Pulmonary artery endothelial cell (primary cell): ENCODE measurements around the gene ZNF672. TPM values are rescaled to one million over a fixed set of nuclear protein-coding genes. Genes with fewer than 3 reads are reported as not detected.
"Not testable (repeated sequence)": the region's sequence is repeated elsewhere in the genome, so short reads cannot be mapped to it uniquely, and the experiment has no call there.

Experiments
- DNase-seq: peaks from one replicate; pipeline ENCODE4 v3.0.0-alpha.2; 2011; ENCODE audit warnings: low read depth, low spot score
- total RNA-seq: library from RNA; depleted of rRNA; stranded (reverse); fragments of >200 nt; gene quantifications from 2 replicates; pipeline ENCODE4 v1.2.3, GENCODE V29; 2014

The ZNF672 gene
- total RNA-seq, 1 donor from 2014 or later: 21.7 TPM

DNA sequence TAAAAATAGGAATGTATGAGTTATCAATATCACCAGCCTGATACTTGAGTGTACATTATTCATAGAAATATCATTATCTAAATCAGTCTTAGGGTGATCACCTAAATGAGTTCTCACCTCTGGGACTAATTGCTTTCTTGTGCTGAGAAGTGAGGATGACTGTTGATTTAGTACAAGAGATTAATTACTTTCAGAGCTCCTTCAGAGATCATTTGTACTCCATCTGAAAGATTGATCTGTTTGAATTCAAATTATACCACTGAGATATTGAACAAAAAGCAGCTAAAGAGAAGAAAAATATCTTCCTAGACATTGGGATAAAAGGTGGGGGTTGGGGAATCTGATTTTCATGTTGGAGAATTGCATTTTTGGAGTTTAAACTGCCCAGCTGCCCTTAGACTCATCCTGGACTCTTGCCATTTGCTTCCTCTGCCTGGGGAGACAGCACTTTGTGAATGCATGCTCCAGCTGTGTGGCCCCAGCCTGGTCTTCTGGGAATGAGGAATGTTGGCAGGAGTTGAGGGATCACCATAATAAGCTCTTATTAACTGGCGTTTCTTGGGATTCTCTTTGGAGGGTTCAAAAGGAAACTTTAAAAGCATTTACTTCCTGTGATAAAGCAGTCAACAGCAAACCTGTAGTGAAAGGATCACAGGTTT lies 48.3 kb downstream of the ZNF672 start:
- DNase-seq: no peak

DNA sequence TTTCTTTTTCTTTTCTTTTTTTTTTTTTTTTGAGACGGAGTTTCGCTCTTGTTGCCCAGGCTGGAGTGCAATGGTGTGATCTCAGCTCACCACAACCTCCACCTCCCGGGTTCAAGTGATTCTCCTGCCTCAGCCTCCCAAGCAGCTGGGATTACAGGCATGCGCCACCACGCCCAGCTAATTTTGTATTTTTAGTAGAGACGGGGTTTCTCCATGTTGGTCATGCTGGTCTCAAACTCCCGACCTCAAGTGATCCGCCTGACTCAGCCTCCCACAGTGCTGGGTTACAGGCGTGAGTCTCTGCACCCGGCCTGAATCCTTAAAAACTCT lies 51.9 kb downstream of the ZNF672 start:
- not testable (repeated sequence) for DNase-seq

DNA sequence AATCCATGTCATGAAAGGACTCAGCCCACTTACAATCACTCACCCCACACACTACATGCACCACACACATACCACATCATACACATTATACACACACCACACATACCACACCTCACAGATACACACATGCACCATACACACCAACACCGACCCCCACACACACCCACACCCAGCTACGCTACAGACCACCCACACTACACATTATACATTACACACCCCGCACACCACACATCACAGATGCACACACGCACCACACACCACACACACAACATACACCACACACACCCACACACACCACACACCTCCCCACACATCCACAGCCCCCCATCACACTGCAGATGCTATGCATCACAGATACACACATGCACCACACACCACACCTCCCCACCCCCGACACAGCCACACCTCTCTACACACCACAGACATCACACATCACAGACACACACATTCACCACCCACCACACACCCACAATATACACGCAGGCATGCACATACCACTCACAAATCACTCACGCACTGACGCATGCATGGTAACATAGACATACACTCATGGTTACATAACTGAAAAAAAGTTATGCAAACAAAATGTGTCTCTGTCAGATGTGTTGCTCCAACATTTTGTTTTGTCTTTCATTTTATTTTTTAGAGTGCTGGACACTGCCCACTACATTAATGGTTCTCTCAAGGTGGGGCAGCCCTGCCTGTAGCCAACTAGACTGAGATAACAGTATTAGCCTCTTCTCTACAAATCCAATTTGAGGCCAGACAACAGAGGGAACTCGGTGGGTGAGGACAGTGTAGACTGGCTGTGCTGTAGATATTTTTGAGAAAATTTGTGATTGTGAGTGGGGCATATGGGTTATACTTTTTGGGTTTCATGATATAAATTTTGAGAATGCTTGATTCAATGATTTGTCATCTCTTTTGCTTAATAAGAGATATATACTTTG lies 52.8 kb downstream of the ZNF672 start:
- no peak for DNase-seq

DNA sequence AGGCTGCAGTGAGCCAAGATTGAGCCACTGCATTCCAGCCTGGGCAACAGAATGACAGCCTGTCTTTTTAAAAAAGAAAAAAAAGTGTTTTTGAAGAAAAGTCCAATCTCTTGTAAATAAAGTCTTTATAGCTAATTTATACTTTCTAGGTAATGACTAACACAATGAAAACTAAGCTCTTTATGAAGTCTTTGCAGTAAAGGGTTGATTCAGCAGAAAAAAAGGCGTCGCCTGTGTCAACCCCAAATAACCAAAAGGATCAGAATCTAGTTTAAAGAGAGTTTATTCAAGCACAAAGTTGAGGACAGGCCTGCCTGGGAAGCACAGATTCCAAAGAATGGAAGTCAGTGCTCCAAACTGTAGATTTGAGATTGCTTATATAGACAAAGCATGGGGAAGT lies 53.7 kb downstream of the ZNF672 start:
- no peak for DNase-seq

DNA sequence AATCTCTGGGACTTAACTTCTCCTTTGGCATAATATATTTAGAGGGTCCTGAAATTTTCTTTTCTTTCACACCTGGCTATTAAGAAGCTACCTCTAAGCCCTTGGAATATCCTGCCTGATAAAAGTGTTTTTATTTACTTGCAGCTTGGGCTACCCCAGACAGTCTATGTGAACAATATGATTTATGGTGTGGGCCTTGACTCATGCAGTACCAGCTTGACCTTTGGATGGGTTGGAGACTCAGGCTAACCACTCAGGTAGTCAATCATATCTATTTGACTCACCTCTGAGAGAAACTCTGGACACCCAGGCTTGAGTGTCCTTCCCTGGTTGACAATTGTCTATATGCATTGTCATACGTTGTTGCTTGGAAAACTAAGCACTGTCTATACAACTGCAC lies 54.6 kb downstream of the ZNF672 start:
- DNase-seq: no peak

DNA sequence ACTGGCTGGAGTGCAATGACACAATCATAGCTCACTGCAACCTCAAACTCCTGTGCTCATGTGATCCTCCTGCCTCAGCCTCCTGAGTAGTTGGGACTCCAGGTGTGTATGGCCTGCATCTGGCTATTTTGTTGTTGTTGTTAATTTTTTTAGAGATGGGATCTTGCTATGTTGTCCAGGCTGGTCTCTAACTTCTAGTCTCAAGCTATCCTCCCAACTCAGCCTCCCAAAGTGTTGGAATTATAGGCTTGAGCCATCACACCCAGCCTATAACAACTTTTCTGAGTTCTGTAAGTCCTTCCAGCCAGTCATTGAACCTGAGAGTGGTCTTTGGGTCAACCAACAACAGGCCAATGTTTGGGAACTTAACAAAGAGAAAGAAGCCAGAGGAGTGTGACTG lies 56.8 kb downstream of the ZNF672 start:
- DNase-seq: no peak

DNA sequence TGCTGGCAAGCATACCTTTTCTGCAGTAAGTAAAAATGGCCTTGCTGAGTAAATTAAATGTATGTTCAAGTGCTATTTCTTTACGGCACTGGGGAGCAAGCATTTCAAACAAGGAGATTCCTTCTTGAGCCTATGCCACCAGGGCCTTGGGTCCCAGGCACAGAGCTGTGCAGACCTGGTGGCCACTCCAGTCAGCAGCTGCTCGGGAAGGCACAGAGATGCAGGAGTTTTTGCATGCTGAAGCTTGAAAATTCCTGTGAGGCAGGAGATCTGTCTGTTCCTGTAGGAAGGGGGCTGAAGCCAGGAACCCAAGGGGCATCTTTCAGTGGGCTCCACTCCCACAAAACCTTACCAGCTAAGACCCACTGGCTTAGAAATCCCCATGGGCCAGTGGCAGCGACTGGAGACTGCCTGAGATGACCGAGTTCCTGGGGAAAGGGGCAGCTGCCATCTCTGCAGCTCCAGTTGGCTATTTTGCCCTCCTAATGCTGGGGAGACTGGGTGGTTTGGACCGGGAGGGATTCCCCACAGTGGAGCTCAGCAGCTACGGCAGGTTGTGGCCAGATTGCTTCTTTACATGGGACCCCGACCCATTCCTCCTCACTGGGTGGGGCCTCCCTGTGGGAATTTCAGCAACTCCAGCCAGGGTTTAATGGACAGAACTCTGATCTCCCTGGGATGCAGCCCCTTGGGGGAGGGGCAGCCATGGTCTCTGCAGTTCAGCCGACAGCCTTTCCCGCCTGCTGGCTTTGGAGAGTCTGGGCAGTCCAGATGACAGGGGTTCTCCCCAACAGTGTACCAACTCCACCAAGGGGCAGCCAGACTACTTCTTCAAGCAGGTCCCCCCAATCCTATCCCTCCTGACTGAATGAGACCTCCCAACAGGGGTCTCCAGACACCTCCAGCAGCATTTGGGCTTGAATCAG lies 59.7 kb downstream of the ZNF672 start:
- DNase-seq: no peak

Other genes with a start within 250 kb of the ZNF672 start
- not detected in 2 replicates for gene OR2T10, start 240.5 kb upstream of the ZNF672 start, total RNA-seq
- not detected in 2 replicates for gene OR2T11, start 203.1 kb upstream of the ZNF672 start, total RNA-seq
- not detected in 2 replicates for gene OR2T35, start 192.9 kb upstream of the ZNF672 start, total RNA-seq
- gene OR2T27, start 182.7 kb upstream of the ZNF672 start, total RNA-seq: not detected in 2 replicates
- not detected in 2 replicates for gene OR14I1, start 135.5 kb upstream of the ZNF672 start, total RNA-seq
- not detected in 2 replicates for gene LYPD8, start 82.5 kb upstream of the ZNF672 start, total RNA-seq
- 27.2 and 34.8 TPM in 2 replicates for gene SH3BP5L, start 12.3 kb upstream of the ZNF672 start, total RNA-seq
- gene ZNF692, start 20.9 kb downstream of the ZNF672 start, total RNA-seq: 8.6 and 15.9 TPM in 2 replicates
- 4.6 and 9.6 TPM in 2 replicates for gene PGBD2, start 68.0 kb downstream of the ZNF672 start, total RNA-seq